Glomerular visceral epithelial cell (primary cell): ENCODE measurements around the gene DHPS.
A peak's percentile ranks its signal among the peaks of the same experiment; 100 is the strongest.
"Not testable (repeated sequence)": the region's sequence is repeated elsewhere in the genome, so short reads cannot be mapped to it uniquely, and the experiment has no call there.

Experiments used
- DNase-seq: peaks from one replicate; pipeline ENCODE4 v3.0.0-alpha.2; 2016; ENCODE audit errors: extremely low spot score

Gene DHPS

GRCh38 chr19:12646551-12646950 is 35.1 kb downstream of the DHPS start:
- DNase-seq = no peak

- DNase-seq = not testable (repeated sequence)
Observed at GRCh38 chr19:12643716-12644115, 38.0 kb downstream of the DHPS start.

- DNase-seq = no peak
Observed at GRCh38 chr19:12642506-12642905, 39.2 kb downstream of the DHPS start.

GRCh38 chr19:12641456-12641855 is 40.2 kb downstream of the DHPS start:
- DNase-seq = no peak

- peak; percentile 53 for DNase-seq
Observed at GRCh38 chr19:12639901-12640613, 41.6 kb downstream of the DHPS start.

- no peak for DNase-seq
Observed at GRCh38 chr19:12638611-12639182, 43.0 kb downstream of the DHPS start.

DNA sequence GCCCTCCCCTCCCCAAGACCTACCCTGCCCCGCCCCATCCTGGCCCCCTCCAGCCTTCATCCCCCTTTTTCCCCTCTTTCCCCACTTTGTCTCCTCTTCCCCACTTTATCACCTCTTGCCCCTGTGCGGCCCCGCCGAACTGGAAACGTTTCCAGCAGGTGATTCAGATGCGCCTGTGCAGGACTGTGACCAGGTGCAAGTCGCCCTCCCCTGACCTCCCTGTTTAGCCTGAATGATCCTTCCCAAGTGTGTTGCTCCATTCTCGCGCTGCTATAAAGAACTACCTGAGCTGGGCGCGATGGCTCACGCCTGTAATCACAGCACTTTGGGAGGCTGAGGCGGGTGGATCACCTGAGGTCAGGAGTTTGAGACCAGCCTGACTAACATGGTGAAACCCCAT is 45.0 kb downstream of the DHPS start:
- DNase-seq = no peak

GRCh38 chr19:12629215-12629614 is 52.5 kb downstream of the DHPS start:
- no peak for DNase-seq

- DNase-seq = no peak
Observed at GRCh38 chr19:12628040-12629022, 53.3 kb downstream of the DHPS start.

- no peak for DNase-seq
Observed at GRCh38 chr19:12626958-12627357, 54.7 kb downstream of the DHPS start.
